ENCODE results near the gene NFIX. TPM values are rescaled to one million over a fixed set of nuclear protein-coding genes. Genes with fewer than 3 reads are reported as not detected.
A peak's percentile ranks its signal among the peaks of the same experiment; 100 is the strongest.

Gene NFIX
- total and polyA plus RNA-seq, 4 donors = 26.0 to 190 (median 89.6) TPM

DNA sequence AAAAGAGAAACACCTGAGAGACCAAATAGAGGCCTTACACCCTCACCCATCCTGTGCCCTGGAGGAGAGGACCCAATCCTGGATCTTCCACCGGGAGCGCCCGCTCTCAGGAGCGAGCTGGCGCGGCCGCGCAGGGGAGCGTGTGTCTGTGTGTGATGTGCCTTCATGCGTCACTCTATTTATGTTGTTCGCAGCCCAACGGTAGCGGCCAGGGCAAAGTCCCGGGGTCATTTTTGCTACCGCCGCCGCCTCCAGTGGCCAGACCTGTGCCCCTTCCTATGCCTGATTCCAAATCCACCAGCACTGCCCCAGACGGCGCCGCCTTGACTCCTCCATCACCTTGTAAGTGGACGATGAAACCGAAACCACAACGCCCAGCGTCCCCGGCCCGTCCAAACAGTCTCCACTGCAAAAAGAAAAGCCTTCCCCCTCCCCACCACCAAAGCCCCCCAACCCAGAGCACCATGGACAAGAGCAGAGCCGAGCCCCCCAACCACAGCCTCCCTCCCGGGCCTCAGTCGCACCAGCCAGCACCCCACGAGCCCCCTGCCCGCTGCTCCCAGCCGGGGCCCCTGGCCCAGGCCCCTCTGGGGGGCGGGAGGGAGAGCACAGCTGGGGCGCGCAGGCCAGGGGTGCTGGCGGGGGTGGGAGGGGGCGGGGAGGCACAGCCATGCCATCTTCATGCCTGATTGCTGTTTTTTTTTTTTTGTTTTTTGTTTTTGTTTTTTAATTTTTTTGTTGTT lies 92.7 kb downstream of the NFIX start:
- no peak for ATAC-seq (ENCODE audit: insufficient read depth, low FRiP score)
- Histone ChIP-seq H3K9me3 (ENCODE audit: control insufficient read depth in 4 of 4, insufficient read depth in 3 of 4, low read length in 3 of 4) (no peaks in the 10 kb centered on the region), H3K4me1 (ENCODE audit: control insufficient read depth in 5 of 5, insufficient read depth in 5 of 5, low read length in 5 of 5) (peaks cover 0 to 41% (median 13%) of the 10 kb centered on the region in 5 donors), H3K4me3 (no peak overlapping the region), H3K36me3 (ENCODE audit: control insufficient read depth in 4 of 4, insufficient read depth in 4 of 4, low read length in 4 of 4) (peaks cover 0 to 25% (median 16%) of the 10 kb centered on the region in 4 donors), H3K27ac (ENCODE audit: low read depth in 1 of 2, low read length in 1 of 2) (no peak overlapping the region), H3K9ac (ENCODE audit: insufficient read depth in 1 of 2, low read length in 2 of 2) (no peak overlapping the region), H3K27me3 (ENCODE audit: control insufficient read depth in 3 of 3, insufficient read depth in 3 of 3, low read length in 2 of 3) (no peaks in the 10 kb centered on the region)
- TF ChIP-seq, protein P1, sequence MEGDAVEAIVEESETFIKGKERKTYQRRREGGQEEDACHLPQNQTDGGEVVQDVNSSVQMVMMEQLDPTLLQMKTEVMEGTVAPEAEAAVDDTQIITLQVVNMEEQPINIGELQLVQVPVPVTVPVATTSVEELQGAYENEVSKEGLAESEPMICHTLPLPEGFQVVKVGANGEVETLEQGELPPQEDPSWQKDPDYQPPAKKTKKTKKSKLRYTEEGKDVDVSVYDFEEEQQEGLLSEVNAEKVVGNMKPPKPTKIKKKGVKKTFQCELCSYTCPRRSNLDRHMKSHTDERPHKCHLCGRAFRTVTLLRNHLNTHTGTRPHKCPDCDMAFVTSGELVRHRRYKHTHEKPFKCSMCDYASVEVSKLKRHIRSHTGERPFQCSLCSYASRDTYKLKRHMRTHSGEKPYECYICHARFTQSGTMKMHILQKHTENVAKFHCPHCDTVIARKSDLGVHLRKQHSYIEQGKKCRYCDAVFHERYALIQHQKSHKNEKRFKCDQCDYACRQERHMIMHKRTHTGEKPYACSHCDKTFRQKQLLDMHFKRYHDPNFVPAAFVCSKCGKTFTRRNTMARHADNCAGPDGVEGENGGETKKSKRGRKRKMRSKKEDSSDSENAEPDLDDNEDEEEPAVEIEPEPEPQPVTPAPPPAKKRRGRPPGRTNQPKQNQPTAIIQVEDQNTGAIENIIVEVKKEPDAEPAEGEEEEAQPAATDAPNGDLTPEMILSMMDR (IDR thresholded peaks at IDR 0.05; ENCODE audit: control extremely low read depth, extremely low read depth) = no peak
- no peak for DNase-seq
- 89 to 92% methylated on average over 35 to 37 of the region's 37 CpGs for WGBS, 2 donors

DNA sequence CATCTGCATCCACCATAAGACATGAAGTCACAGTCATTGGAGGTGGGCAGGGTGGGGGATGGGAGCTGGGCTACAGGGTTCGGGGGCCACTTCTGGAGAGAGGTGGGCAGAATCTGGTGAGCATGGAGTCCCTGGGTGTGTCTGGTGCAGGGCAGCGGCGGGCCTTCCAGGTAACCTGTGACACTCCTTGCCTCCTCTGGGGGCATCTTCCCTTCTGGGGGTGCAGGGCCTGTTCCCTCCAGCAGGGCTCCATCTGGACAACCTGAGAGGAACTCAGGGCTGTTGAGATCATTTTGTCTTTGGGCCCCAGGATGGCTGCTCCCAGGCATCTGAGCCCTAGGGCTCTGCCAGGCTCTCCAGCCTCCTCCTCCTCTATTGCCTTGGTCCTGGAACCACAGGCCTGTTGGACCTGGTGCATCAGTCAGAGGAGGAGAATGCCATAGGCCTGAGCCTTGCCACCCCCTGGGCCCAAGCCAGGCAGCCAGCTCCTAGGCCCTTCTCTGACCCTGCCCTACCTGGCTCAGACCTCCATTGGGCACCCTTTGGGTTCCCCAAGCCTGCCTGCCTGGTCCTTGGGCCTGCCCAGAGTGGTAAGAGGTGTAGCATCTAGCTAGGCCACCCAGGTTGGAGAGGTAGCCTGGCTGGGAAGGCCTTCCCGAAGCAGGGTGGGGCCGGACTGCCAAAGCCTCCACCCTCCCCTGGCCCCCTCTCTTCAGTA lies 94.0 kb downstream of the NFIX start:
- WGBS, 2 donors = 86 to 91% methylated on average over 5 of the region's 5 CpGs
- TF ChIP-seq, protein P1 (IDR thresholded peaks at IDR 0.05; ENCODE audit: control extremely low read depth, extremely low read depth) = no peak
- H3K9me3 ChIP-seq (ENCODE audit: control insufficient read depth in 4 of 4, insufficient read depth in 3 of 4, low read length in 3 of 4) = no peaks in the 10 kb centered on the region
- DNase-seq (no peak), ATAC-seq (ENCODE audit: insufficient read depth, low FRiP score) (no peak)
- H3K27me3 ChIP-seq (ENCODE audit: control insufficient read depth in 3 of 3, insufficient read depth in 3 of 3, low read length in 2 of 3) = no peaks in the 10 kb centered on the region
- H3K27ac ChIP-seq (ENCODE audit: low read depth in 1 of 2, low read length in 1 of 2) = peak overlapping the region in 1 of 2 donors; percentile 40
- no peak overlapping the region for H3K9ac ChIP-seq (ENCODE audit: insufficient read depth in 1 of 2, low read length in 2 of 2)
- H3K4me3 ChIP-seq = no peak overlapping the region
- H3K4me1 ChIP-seq (ENCODE audit: control insufficient read depth in 5 of 5, insufficient read depth in 5 of 5, low read length in 5 of 5) = peaks cover 0 to 52% (median 13%) of the 10 kb centered on the region in 5 donors
- peaks cover 0 to 19% (median 13%) of the 10 kb centered on the region in 4 donors for H3K36me3 ChIP-seq (ENCODE audit: control insufficient read depth in 4 of 4, insufficient read depth in 4 of 4, low read length in 4 of 4)

DNA sequence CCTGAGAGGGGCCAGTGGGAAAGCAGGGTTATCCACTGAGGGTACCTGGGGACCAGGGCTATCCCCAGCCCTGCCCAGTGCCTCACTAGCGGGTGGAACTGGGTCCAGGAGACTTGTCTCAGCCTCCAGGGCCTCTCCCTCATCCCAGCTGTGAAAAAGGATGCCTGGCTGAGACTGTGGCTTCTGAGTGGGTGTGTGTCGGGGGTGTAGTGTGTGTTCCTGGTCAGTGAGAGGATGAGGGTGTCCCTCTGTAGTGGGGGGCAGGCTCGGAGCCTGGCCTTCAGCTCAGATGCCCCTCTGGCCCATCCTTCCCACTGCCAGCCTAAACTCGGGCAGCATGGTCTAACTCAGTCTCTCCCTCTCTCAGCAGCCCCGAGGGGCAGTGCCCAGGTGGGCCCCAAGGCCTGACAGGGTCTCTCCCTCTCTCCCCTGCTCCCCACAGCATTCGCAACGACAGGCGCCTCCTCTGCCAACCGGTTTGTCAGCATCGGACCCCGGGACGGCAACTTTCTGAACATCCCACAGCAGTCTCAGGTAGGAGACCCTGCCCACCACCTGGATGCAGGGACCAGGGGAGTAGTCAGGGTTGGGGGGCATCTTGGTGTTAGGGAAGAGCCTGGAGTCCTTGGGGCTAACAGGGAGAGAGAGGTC lies 94.7 kb downstream of the NFIX start:
- TF ChIP-seq, protein P1 (IDR thresholded peaks at IDR 0.05; ENCODE audit: control extremely low read depth, extremely low read depth) = no peak
- no peak overlapping the region for H3K9ac ChIP-seq (ENCODE audit: insufficient read depth in 1 of 2, low read length in 2 of 2)
- peak overlapping the region in 1 of 2 donors; percentile 40 for H3K27ac ChIP-seq (ENCODE audit: low read depth in 1 of 2, low read length in 1 of 2)
- H3K27me3 ChIP-seq (ENCODE audit: control insufficient read depth in 3 of 3, insufficient read depth in 3 of 3, low read length in 2 of 3) = no peaks in the 10 kb centered on the region
- 80 to 91% methylated on average over 12 of the region's 12 CpGs for WGBS, 2 donors
- no peak for ATAC-seq (ENCODE audit: insufficient read depth, low FRiP score)
- peaks cover 0 to 22% (median 11%) of the 10 kb centered on the region in 4 donors for H3K36me3 ChIP-seq (ENCODE audit: control insufficient read depth in 4 of 4, insufficient read depth in 4 of 4, low read length in 4 of 4)
- no peaks in the 10 kb centered on the region for H3K9me3 ChIP-seq (ENCODE audit: control insufficient read depth in 4 of 4, insufficient read depth in 3 of 4, low read length in 3 of 4)
- no peak overlapping the region for H3K4me3 ChIP-seq
- H3K4me1 ChIP-seq (ENCODE audit: control insufficient read depth in 5 of 5, insufficient read depth in 5 of 5, low read length in 5 of 5) = peaks cover 0 to 55% (median 13%) of the 10 kb centered on the region in 5 donors
- no peak for DNase-seq
